Measurements from ENCODE around the gene PRKCG. TPM values are rescaled to one million over a fixed set of nuclear protein-coding genes. Genes with fewer than 3 reads are reported as not detected.
"Not testable (repeated sequence)": the region's sequence is repeated elsewhere in the genome, so short reads cannot be mapped to it uniquely, and the experiment has no call there.

PRKCG gene
- polyA plus RNA-seq, 1 experiment: not detected

GRCh38 chr19:53866865-53867224, 15.2 kb upstream of the PRKCG start:
- no peaks in the 10 kb centered on the region for H3K27me3 ChIP-seq (ENCODE audit: control insufficient read depth, insufficient read depth, low read length)
- no peak for DNase-seq (ENCODE audit: low read depth)
- ChIA-PET CTCF (interaction anchor here (0.8 to 1.8 kb wide), 8 partner anchors 11 to 157 kb away, joined by 3 to 9 read pairs (median 4); no protein-coding TSS in a partner anchor), POLR2A (interaction anchor here (1.0 kb wide), 1 partner anchor 12 kb away, joined by 4 read pairs; no protein-coding TSS in a partner anchor)
- no peak for TF ChIP-seq CTCF (IDR thresholded peaks at IDR 0.05; ENCODE audit: insufficient read depth, low read depth, low read length)
- peaks cover 5% of the 10 kb centered on the region for H3K36me3 ChIP-seq (ENCODE audit: control insufficient read depth, insufficient read depth, low read length)
- peak overlapping the region; percentile 56 for H3K4me3 ChIP-seq (ENCODE audit: low read depth, low read length)

- CTCF ChIA-PET: interaction anchor here (1.0 to 2.0 kb wide), 8 partner anchors 14 to 157 kb away, joined by 3 to 9 read pairs (median 4); no protein-coding TSS in a partner anchor
- no peak for TF ChIP-seq CTCF (IDR thresholded peaks at IDR 0.05; ENCODE audit: insufficient read depth, low read depth, low read length)
- POLR2A ChIA-PET: interaction anchor here (1.0 kb wide), 1 partner anchor 12 kb away, joined by 4 read pairs; no protein-coding TSS in a partner anchor
Observed at GRCh38 chr19:53867225-53868090, 14.5 kb upstream of the PRKCG start, which contains the start of gene MYADM. TSS of gene MYADM (plus strand) at chr19:53867883. CDS start at chr19:53873530, 5,647 bp downstream.

GRCh38 chr19:53868091-53868891, 13.7 kb upstream of the PRKCG start:
- no peak for DNase-seq (ENCODE audit: low read depth)
- ChIA-PET POLR2A (interaction anchor here (0.6 to 1.0 kb wide), 2 partner anchors 11 to 333 kb away, joined by 3 to 4 read pairs; no protein-coding TSS in a partner anchor), CTCF (interaction anchor here (0.7 to 2.0 kb wide), 7 partner anchors 15 to 156 kb away, joined by 3 to 5 read pairs (median 3); no protein-coding TSS in a partner anchor)
- Histone ChIP-seq H3K36me3 (ENCODE audit: control insufficient read depth, insufficient read depth, low read length) (peaks cover 8% of the 10 kb centered on the region), H3K27me3 (ENCODE audit: control insufficient read depth, insufficient read depth, low read length) (no peaks in the 10 kb centered on the region), H3K4me3 (ENCODE audit: low read depth, low read length) (peak overlapping the region; percentile 82)
- TF ChIP-seq CTCF (IDR thresholded peaks at IDR 0.05; ENCODE audit: insufficient read depth, low read depth, low read length): no peak

More at GRCh38 chr19:53867225-53868090, 14.5 kb upstream of the PRKCG start, which contains the start of gene MYADM:
- Histone ChIP-seq H3K36me3 (ENCODE audit: control insufficient read depth, insufficient read depth, low read length) (peaks cover 6% of the 10 kb centered on the region), H3K27me3 (ENCODE audit: control insufficient read depth, insufficient read depth, low read length) (no peaks in the 10 kb centered on the region), H3K4me3 (ENCODE audit: low read depth, low read length) (peak within 1 kb of the TSS; percentile 82)
- peak; percentile 95 for DNase-seq (ENCODE audit: low read depth)

GRCh38 chr19:53868892-53869804, 12.8 kb upstream of the PRKCG start:
- H3K36me3 ChIP-seq (ENCODE audit: control insufficient read depth, insufficient read depth, low read length): peaks cover 16% of the 10 kb centered on the region
- H3K27me3 ChIP-seq (ENCODE audit: control insufficient read depth, insufficient read depth, low read length): no peaks in the 10 kb centered on the region
- peak; percentile 54 for DNase-seq (ENCODE audit: low read depth)
- ChIA-PET CTCF (interaction anchor here (1.3 to 2.0 kb wide), 2 partner anchors 61 to 155 kb away, joined by 5 read pairs; no protein-coding TSS in a partner anchor), POLR2A (no interaction called here)
- peak; percentile 37 for TF ChIP-seq CTCF (IDR thresholded peaks at IDR 0.05; ENCODE audit: insufficient read depth, low read depth, low read length)
- peak overlapping the region; percentile 82 for H3K4me3 ChIP-seq (ENCODE audit: low read depth, low read length)

- H3K4me3 ChIP-seq (ENCODE audit: low read depth, low read length): peak overlapping the region; percentile 82
- DNase-seq (ENCODE audit: low read depth); H3K27me3 ChIP-seq (ENCODE audit: control insufficient read depth, insufficient read depth, low read length); CTCF ChIA-PET: not testable (repeated sequence)
- POLR2A ChIA-PET: interaction anchor here (0.6 kb wide), 1 partner anchor 110 kb away, joined by 9 read pairs; no protein-coding TSS in a partner anchor
- H3K36me3 ChIP-seq (ENCODE audit: control insufficient read depth, insufficient read depth, low read length): peaks cover 22% of the 10 kb centered on the region
Observed at GRCh38 chr19:53869805-53870484, 12.1 kb upstream of the PRKCG start.
